ENCODE results near the gene ENDOG. TPM values are rescaled to one million over a fixed set of nuclear protein-coding genes. Genes with fewer than 3 reads are reported as not detected.
A peak's percentile ranks its signal among the peaks of the same experiment; 100 is the strongest.
"Not testable (repeated sequence)": the region's sequence is repeated elsewhere in the genome, so short reads cannot be mapped to it uniquely, and the experiment has no call there.

The ENDOG gene
- total RNA-seq, 2 experiments from 2014 or later: 21.8 to 23.9 TPM

GRCh38 chr9:128771745-128772519 lies 46.4 kb upstream of the ENDOG start, which contains the start of gene ZER1:
ZER1 (minus strand) TSS chr9:128771927; CDS start chr9:128755565, 16,362 bp downstream.
- Mint-ChIP-seq H3K9me3 (peaks cover 3% of the 10 kb centered on the region), H3K4me1 (ENCODE audit: low read depth) (peaks cover 18% of the 10 kb centered on the region), H3K4me3 (peak within 1 kb of the TSS; percentile 93), H3K27ac (peak within 1 kb of the TSS; percentile 93), H3K27me3 (no peaks in the 10 kb centered on the region), H3K36me3 (ENCODE audit: low read depth) (no peaks in the 10 kb centered on the region)
- peak; percentile 94 for DNase-seq
- POLR2A ChIA-PET: interaction anchor here (0.6 to 1.8 kb wide), 10 partner anchors 10 to 810 kb away, joined by 3 to 7 read pairs (median 4); partner anchors contain the start of genes TBC1D13 and ZDHHC12
- intact Hi-C loops (cut with micrococcal nuclease): no loop called here
- no peak for TF ChIP-seq CTCF (IDR thresholded peaks at IDR 0.05)
- CTCF ChIA-PET: interaction anchor here (0.9 to 1.2 kb wide), 4 partner anchors 46 to 333 kb away, joined by 3 to 6 read pairs (median 4); partner anchors contain the start of genes ENDOG and PKN3
- peak; percentile 93 for ATAC-seq

- no peak overlapping the region for H3K27ac Mint-ChIP-seq
- CTCF ChIA-PET: interaction anchor here (1.2 to 1.3 kb wide), 2 partner anchors 45 to 71 kb away, joined by 3 to 6 read pairs; partner anchors contain the start of genes ENDOG and PKN3
These were observed 45.3 kb upstream of the ENDOG start for GRCh38 chr9:128773049-128773448.

GRCh38 chr9:128774804-128775203 lies 43.5 kb upstream of the ENDOG start:
- TF ChIP-seq CTCF (IDR thresholded peaks at IDR 0.05): no peak
- ChIA-PET CTCF (no interaction called here), POLR2A (no interaction called here)
- Mint-ChIP-seq H3K4me3 (no peak overlapping the region), H3K36me3 (ENCODE audit: low read depth) (no peaks in the 10 kb centered on the region), H3K9me3 (peaks cover 3% of the 10 kb centered on the region), H3K4me1 (ENCODE audit: low read depth) (peaks cover 9% of the 10 kb centered on the region), H3K27ac (no peak overlapping the region), H3K27me3 (no peaks in the 10 kb centered on the region)
- DNase-seq: no peak
- ATAC-seq: no peak
- intact Hi-C loops (cut with micrococcal nuclease): no loop called here

More at GRCh38 chr9:128773049-128773448, 45.3 kb upstream of the ENDOG start:
- Mint-ChIP-seq H3K27me3 (no peaks in the 10 kb centered on the region), H3K4me3 (peak overlapping the region; percentile 93), H3K4me1 (ENCODE audit: low read depth) (peaks cover 18% of the 10 kb centered on the region), H3K36me3 (ENCODE audit: low read depth) (no peaks in the 10 kb centered on the region), H3K9me3 (peaks cover 3% of the 10 kb centered on the region)
- no peak for ATAC-seq
- no peak for DNase-seq
- intact Hi-C loops (cut with micrococcal nuclease): no loop called here
- POLR2A ChIA-PET: interaction anchor here (1.5 to 1.8 kb wide), 4 partner anchors 10 to 70 kb away, joined by 4 to 11 read pairs (median 6); partner anchors contain the start of gene TBC1D13
- TF ChIP-seq CTCF (IDR thresholded peaks at IDR 0.05): no peak

GRCh38 chr9:128780093-128780492 lies 38.2 kb upstream of the ENDOG start:
- H3K4me1 Mint-ChIP-seq (ENCODE audit: low read depth); H3K27me3 Mint-ChIP-seq; H3K9me3 Mint-ChIP-seq; ATAC-seq; intact Hi-C loops (cut with micrococcal nuclease); H3K4me3 Mint-ChIP-seq; POLR2A ChIA-PET; DNase-seq; H3K27ac Mint-ChIP-seq; CTCF ChIA-PET; H3K36me3 Mint-ChIP-seq (ENCODE audit: low read depth): not testable (repeated sequence)

- intact Hi-C loops (cut with micrococcal nuclease): no loop called here
- no peak for DNase-seq
- H3K36me3 Mint-ChIP-seq (ENCODE audit: low read depth): no peaks in the 10 kb centered on the region
- ChIA-PET CTCF (interaction anchor here (0.8 to 2.0 kb wide), 2 partner anchors 37 to 79 kb away, joined by 4 to 11 read pairs; partner anchors contain the start of genes ENDOG and PKN3), POLR2A (interaction anchor here (2.9 kb wide), 1 partner anchor 8 kb away, joined by 11 read pairs; no protein-coding TSS in a partner anchor)
- H3K9me3 Mint-ChIP-seq: no peaks in the 10 kb centered on the region
- peaks cover 10% of the 10 kb centered on the region for H3K4me1 Mint-ChIP-seq (ENCODE audit: low read depth)
- H3K27me3 Mint-ChIP-seq: no peaks in the 10 kb centered on the region
- no peak overlapping the region for H3K27ac Mint-ChIP-seq
- H3K4me3 Mint-ChIP-seq: no peak overlapping the region
- ATAC-seq: no peak
- no peak for TF ChIP-seq CTCF (IDR thresholded peaks at IDR 0.05)
These were observed 36.9 kb upstream of the ENDOG start for GRCh38 chr9:128781187-128782070.

Data from activated CD8-positive, alpha-beta T cell treated with anti-CD3 and anti-CD28 coated beads for 36 hours (primary cell).